Caki2 (cell line): ENCODE measurements around the gene SLC38A7. TPM values are rescaled to one million over a fixed set of nuclear protein-coding genes. Genes with fewer than 3 reads are reported as not detected.
A peak's percentile ranks its signal among the peaks of the same experiment; 100 is the strongest.

ENCODE experiments used
- DNase-seq: peaks from one replicate; pipeline ENCODE4 v3.0.0-alpha.2; 2015; ENCODE audit warnings: low read depth
- in situ Hi-C: cut with HindIII; loops from 2 replicates; pipeline ENCODE4 v1.10.0; 2016; ENCODE audit warnings: low sequenced_read_pairs, low pct_unique_long_range_greater_than_20kb, mixed read lengths
- total RNA-seq: library from RNA; depleted of rRNA; stranded (reverse); fragments of >200 nt; shearing (Covaris generic); gene quantifications from 2 replicates; pipeline ENCODE4 v1.2.3, GENCODE V29; 2014; ENCODE audit warnings: low replicate concordance; rRNA removed

The SLC38A7 gene, protein sequence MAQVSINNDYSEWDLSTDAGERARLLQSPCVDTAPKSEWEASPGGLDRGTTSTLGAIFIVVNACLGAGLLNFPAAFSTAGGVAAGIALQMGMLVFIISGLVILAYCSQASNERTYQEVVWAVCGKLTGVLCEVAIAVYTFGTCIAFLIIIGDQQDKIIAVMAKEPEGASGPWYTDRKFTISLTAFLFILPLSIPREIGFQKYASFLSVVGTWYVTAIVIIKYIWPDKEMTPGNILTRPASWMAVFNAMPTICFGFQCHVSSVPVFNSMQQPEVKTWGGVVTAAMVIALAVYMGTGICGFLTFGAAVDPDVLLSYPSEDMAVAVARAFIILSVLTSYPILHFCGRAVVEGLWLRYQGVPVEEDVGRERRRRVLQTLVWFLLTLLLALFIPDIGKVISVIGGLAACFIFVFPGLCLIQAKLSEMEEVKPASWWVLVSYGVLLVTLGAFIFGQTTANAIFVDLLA
- 7.7 and 24.3 TPM in 2 replicates for total RNA-seq

DNA sequence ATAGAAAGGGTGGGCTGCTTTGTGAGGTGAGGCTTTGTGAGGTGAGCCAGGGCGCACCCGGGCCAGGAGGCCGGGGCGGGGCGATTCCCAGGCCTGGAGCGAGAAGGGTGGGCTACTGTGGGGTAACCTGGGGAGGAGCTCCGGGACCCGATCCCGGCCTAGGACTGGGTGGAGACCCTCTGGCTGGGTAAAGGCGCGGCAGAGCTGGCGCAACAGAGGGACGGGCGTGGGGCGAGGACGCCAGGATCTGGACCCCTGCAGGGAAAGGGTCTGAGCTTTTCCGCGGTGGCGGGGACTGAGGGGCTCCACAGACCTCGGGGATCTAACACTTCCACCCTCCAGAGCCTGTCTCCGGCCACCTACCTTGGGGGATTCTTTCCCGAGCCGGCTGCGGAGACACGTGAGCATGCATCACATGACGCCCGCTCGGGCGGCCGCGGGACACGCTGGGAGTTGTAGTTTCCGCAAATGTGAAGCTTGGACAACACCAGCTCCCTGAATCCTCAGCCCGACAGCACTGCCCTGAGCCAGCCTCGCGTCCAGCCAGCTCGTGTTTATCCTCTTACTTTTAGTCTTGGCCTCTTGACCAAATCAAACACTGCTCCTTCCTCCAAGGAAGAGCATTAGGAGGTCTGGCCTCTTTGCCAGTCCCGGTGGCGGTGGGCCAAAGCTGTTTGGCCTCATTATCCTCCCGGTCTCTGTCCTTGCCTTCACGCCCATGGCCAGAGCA lies at the start of gene SLC38A7:
TSS of gene SLC38A7 (minus strand) at position 417 of the 730 bp plus-strand sequence. CDS start 4,644 bp downstream, outside the sequence.
- in situ Hi-C loops, result no loop called here
- DNase-seq, result peak; percentile 57

DNA sequence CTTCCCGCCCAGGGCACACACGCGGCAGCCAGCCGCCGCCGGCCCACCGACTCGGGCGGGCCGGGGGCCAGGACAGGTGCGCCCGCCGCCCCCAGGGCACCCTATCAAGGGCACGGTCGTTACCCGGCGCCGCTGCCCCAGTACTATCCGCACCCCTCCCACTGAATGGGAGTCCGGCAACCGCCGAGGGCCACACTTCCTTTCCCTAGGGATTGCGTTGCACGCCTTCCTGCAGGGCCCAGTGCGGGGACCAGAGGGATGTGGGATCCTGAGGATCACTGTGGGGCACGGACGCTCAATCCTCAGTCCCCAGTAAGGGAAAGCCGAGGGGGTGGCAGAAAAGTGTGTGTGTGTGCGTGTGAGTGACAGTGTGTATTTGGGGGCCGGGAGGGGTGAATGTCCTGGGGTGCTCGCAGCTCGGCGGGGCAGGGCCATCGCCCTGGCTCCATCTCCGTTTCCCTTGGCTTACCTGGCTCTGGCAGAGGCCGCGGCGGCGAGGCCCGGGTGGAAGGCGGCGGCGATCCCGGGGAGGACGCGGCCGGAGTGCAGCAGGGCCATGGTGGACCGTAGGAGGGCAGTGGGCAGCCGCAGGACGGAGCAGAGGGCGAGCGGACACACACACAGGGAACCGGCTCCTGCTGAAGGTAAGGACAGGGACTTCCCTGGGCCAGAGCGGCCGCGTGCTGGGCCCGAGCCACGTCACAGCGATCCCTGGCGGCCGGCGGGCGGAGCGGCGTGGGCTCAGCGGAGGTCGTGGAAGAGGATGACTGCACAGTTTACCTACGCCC lies 49.3 kb upstream of the SLC38A7 start, which contains the start of gene GOT2:
TSS of gene GOT2 (minus strand) at position 646 of the 788 bp plus-strand sequence. CDS start at position 558, 88 bp downstream.
- in situ Hi-C loops, result no loop called here

DNA sequence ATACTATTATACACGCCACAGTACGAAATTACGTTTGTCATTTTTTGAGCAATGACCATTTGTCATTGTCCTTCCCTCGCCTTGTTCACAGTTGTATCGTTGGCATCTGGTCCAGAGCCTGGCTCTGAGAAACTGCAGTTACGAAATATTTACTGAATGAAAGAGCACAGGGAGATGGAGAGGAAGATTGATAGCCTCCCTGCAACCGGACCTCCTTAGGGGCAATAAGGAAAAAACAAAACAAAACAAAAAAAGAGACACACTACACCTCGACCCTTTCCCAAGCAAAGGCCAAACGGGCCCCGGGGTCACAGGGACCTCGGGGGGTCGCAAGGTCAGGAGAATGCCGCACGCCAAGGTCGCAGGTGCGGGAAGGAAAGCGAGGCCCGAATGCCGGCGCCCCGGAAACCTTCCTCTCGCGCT lies 48.7 kb upstream of the SLC38A7 start:
- peak; percentile 18 for DNase-seq
- in situ Hi-C loops, result no loop called here

More for the DNA sequence above, 49.3 kb upstream of the SLC38A7 start, which contains the start of gene GOT2:
- DNase-seq, result peak; percentile 92

DNA sequence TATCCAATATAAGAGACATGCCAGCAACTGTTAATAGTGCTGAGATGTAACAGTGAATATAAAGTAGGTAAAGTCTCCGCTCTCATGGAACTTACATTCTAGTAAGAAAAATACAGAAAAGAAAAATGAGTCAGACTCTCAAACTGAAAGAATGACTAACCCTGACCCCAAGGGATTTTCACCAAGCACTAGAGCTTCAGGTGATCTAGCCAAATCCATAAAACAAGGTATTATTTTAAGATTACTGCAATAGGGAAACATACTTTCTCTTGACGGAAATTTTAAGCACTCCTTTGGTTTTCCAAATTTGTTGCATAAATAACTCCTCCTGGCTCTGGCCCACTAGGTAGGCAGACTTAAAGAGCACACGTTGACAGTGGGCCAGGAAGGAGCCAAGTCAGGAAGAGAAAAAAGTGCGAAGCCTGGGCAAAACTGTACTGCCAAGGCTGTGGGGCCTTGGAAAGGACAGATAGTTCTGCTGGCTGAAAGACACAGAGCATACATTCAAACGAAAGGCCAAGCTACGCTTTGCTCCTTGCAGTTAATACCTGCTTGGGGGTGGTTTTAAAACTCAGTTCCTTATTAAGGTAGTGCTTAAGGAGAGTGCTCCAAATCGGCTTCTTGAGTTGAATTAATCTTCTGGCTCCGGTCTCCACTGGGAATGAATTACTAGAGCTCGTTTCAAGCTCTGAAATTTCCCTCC lies 48.1 kb upstream of the SLC38A7 start:
- peak; percentile 13 for DNase-seq
- in situ Hi-C loops, result no loop called here

DNA sequence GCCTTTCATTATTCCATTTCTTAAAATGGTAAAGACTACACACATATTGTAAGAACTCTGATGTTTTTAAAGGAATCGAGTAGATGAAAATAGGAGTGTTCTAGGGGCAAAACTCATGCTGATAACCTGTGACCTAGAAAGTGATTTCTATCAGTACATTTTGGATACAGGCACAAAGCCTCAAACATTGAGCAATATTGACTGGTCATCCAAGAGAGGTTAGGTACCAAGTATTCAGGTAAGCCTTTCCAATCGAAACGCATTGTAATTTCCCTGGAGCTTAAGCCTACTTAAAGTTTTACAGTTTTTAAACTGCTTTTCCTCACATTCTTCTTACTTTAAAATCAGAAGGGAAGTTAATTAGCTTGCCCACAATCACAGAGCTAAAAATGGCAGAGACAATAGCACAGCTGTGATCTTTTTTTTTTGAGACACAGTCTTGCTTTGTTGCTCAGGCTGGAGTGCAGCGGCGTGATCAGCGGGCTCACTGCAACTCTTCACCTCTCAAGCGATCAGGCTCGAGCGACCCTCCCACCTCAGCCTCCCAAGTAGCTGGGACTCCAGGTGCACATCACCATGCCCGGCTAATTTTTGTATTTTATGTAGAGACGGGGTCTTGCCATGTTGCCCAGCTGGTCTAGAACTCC lies 46.3 kb upstream of the SLC38A7 start:
- in situ Hi-C loops, result no loop called here
- no peak for DNase-seq

DNA sequence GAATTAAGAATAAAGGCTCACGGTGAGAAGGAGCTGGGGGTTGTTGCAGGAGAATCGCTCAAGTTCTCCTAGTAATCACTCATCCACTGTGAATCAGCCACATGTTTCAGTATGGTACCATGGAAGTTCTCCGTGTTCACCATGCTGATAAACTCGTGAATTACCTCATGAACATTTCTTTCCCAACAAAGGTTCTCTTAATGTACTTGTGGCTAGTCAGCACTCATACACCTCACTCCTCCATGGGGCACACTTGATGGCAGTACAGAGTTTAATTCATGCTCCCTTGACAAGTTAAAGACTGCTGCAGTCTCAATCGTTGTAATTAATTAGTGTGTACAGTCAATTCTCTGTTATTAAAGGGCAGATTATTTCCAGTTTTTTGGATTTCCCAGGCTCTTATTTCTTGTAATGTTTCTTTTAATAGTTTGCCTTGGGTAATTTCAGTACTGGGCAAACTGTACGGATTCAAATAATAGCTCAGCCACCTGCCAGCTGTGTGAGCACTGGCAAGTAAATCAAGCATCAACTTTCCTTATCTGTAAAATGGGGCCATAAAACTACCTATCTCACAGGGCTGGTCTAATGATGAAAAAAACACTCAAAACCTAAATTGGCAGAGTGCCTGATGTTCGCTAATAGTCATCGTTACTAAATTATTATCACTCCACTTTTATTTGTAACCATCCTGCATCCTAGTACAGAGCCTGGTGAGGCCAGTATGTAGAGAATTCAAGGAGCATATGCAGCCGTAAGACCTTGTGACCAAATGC lies 43.4 kb upstream of the SLC38A7 start:
- in situ Hi-C loops, result no loop called here
- no peak for DNase-seq

DNA sequence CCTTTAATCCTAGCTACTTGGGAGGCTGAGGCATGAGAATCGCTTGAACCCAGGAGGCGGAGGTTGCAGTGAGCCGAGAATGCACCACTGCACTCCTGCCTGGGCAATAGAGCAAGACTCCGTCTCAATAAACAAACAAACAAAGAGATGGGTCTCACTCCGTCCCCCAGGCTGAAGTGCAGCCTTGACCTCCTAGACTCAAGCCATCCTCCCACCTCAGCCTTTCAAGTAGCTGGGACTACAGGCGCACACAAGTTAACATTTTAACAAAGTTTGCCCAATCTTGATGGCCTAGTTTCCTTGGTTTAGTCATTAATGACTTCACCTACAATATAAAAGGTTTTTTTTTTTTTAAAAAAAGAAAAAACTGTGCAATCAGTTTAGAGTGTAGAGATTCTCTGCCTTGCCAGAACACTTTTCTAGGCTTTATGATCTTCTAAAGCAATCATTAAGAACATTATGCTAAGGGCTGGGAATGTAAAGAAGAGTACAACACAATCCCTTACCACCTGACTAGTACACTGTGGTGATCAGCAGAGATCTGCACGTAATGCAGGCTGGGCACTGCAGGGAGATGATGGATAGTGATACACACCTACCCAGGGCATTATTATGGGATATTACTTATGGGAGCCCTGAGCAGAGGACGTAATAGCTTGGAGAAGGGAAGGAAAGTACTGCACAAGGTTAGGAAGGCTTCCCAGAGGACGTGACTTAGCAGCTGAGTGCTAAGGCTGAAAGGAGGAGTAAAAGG lies 42.6 kb upstream of the SLC38A7 start:
- no peak for DNase-seq
- in situ Hi-C loops, result no loop called here

DNA sequence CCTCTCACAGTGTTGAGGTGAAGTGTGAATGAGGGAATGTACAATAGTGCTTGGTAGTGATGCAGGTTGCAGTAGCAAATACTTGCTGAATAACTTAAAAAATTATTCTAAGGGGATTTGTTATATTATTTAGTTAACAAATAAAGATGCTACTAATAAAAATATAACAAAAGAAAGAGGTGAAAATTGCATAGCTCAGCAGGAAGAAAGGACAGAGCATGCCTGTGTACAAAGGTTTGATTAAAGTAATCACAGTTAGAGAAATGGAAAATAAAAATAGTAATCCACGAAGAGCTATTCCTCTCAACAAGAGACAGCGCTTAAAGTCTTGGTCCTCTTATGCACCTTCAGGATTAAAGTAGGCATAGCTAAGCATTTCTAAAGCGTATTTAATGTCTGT lies 38.5 kb upstream of the SLC38A7 start:
- in situ Hi-C loops, result no loop called here
- DNase-seq, result no peak

DNA sequence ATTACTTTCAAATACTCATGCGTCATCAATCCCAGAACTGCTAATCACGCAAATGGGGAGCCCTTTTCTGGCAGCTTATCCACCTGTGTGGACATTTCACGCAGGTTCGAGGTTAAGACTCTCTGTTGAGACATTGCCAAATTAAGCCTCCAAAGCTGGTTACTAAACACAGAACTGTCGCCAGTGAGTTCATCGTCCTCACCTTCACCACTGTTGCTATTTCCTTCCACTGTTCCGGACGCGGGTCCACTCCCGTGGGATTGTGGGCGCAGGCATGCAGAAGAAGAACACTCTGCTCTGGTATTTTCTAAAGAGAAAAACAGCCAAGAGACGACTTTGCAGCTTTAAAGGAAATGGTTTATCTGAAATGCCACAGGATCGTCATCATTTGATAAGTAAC lies 33.4 kb upstream of the SLC38A7 start:
- DNase-seq, result no peak
- in situ Hi-C loops, result no loop called here

DNA sequence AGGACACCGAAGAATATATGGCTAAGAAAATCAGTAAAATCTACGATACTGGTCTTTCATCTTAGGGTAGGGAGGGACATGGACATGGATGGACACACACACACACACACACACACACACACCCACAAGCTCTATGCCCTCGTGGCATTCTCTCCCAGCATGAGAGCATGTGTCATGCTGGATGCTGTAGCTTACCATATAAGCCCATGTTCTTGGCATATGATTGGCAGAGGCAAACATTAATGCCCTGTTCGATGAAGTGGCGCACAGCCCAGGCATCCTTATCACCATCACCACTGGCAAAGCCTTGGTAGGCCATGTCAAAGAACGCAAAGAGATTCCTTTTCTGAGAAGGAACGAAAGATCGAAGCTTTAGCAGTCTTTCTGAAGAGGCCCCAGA lies 31.9 kb upstream of the SLC38A7 start:
- no peak for DNase-seq
- in situ Hi-C loops, result no loop called here

DNA sequence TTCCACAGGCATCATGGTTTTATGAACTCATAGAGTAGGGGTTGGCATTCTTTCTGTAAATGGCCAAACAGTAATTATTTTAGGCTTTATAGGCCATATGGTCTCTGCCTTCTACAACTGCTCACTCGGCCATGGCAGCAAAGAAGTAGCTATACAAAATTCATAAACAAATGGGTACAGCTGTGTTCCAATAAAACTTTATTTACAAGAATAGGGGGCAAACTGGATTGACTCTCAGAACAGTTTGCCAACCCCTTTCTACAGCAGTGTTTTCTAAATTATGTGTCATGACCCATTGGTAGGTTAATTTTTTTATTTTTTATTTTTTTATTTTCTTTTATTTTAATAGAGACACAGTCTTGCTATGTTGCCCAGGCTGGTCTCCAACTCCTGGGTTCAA lies 29.2 kb upstream of the SLC38A7 start:
- in situ Hi-C loops, result no loop called here
- no peak for DNase-seq

DNA sequence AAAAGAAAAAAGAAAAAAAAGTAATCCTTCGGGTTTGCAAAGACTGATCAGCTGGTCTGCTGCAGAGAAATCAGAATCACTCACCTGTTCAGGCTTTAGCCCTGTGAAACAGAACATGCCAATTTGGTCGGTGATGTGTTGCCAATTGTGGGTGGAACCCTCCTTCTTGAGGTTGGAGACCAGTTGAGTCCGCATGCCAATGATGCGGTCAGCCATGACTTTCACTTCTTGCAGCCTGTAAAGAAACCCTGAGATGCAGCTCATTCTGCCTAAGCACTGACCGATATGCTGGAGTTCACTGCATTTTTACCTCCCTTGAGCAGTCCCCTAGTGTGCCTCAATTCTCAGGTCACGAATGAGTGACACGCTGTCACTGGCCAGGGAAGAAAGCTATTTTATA lies 24.8 kb upstream of the SLC38A7 start:
- in situ Hi-C loops, result no loop called here

DNA sequence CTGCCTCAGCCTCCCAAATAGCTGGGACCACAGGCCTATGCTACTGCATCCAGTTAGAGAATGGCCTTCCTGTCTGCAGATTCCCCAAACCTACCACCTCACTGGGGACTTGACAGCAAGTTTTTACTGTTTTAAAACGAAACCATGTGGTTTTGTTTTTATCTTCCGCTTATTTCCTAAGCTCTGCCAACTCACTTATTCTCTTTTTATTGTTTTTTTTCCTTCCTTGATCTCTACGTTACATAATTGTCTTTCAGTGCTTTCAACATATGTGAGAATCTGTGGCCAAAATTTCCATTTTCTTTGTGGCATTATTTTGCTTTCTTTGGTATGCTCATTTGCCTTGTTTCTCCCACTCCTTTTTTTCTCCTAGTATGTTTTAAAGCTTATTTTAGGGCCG lies 14.6 kb upstream of the SLC38A7 start:
- no peak for DNase-seq
- in situ Hi-C loops, result no loop called here

More for the DNA sequence above, 24.8 kb upstream of the SLC38A7 start:
- peak; percentile 86 for DNase-seq

DNA sequence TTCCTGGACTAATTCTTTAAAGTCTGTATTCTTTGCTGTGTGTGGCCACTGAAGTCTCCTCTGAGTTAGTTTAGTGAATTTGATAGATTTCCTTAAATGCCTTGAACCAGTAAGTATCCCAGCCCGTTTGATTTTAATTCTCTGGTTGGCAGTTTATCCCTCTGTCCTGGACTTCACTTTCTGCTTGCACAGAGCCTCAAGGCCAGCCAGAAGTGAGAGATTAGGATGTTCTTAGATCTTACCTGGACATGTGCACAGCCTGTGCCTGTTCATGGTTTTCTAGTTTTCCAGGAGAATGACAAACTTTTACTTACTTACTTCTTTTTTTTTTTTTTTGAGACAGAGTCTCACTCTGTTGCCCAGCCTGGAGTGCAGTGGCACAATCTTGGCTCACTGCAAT lies 10.8 kb upstream of the SLC38A7 start:
- DNase-seq, result no peak
- in situ Hi-C loops, result no loop called here

DNA sequence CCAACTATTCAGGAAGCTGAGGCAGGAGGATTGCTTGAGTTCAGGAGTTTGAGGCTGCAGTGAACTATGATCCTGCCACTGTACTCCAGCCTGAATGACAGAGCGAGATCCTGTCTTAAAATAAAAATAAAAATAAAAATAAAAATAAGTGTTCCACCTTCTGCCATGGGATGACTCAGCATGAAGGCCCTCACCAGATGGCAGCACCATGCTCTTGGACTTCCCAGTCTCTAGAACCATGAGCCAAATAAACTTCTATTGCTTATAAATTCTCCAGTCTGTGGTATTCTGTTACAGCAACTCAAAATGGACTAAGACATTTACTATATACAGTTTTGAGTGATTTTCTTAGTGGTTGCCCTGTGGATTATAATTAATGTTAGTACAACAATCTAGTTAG lies 7.9 kb upstream of the SLC38A7 start:
- no peak for DNase-seq
- in situ Hi-C loops, result no loop called here
